Iris pigment epithelial cell (primary cell): ENCODE data around the gene SPTB.

Experiments used
- DNase-seq: peaks from one replicate; pipeline ENCODE4 v3.0.0-alpha.2; 2011; ENCODE audit warnings: low read depth

SPTB gene

DNA sequence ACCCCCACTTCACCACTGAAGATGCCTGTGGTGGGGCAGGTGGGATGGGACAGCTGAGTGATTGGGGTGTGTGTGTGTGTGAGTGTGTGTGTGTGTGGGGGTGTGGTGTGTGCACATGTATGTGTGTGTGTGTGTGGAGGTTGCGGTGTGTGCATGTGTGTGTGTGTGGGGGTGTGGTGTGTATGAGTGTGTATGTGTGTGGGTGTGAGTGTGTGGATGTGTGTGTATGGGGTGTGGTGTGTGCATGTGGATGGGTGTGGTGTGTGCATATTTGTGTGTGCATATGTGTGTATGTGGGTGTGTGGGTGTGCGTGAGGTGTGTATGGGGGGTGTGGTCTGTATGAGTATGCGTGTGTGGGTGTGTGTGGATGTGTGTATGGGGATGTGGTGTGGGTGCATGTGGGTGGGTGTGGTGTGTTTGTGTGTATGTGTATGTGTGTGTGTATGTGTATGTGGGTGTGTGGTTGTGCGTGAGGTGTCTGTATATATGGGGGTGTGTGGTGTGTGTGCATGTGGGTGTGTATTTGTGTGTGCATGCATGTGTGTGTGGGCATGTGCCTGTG is 113.9 kb downstream of the SPTB start:
- no peak for DNase-seq

DNA sequence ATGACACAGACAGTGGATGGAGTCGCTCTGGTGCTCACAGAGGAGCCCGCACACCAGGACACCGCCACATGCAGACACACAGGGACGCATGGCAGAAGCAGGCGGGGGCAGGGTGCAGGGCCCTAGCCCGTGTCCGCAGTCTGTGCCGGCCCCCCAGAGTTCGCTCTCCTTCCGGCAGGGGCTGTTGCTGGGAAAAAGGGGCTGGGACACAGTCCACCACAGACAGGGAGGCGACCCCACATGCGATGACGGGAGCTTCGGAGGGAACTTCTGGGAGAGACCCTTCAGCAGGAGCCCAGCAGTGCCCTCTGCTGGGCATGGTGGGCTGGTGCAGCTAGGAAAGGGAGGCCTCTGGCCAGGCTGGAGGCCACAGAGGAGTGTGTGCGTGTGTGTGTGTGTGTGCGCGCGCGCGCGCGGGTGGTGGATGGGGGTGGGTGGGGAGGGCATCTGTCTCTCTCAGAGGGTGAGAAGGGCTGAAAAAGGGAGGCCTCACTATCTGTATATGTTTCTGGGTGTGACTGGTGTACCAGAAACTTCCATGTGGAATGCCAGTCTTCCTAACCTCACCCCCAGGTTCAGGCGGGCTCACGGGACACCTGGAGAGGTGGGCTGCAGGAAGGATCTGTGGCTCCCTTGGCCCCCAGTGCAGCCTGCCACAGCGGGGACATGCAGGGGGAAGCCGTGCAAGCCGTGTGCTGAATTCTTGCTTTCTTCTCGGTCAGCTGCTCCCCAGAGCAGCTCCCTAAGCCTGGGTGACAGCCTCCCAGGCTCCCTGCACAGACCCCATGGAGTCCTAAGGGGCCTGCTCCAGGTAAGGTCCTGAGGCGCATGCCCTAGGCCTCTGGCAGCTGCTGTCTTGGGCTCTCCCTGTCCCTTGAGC is 114.8 kb downstream of the SPTB start:
- DNase-seq = peak; percentile 61

DNA sequence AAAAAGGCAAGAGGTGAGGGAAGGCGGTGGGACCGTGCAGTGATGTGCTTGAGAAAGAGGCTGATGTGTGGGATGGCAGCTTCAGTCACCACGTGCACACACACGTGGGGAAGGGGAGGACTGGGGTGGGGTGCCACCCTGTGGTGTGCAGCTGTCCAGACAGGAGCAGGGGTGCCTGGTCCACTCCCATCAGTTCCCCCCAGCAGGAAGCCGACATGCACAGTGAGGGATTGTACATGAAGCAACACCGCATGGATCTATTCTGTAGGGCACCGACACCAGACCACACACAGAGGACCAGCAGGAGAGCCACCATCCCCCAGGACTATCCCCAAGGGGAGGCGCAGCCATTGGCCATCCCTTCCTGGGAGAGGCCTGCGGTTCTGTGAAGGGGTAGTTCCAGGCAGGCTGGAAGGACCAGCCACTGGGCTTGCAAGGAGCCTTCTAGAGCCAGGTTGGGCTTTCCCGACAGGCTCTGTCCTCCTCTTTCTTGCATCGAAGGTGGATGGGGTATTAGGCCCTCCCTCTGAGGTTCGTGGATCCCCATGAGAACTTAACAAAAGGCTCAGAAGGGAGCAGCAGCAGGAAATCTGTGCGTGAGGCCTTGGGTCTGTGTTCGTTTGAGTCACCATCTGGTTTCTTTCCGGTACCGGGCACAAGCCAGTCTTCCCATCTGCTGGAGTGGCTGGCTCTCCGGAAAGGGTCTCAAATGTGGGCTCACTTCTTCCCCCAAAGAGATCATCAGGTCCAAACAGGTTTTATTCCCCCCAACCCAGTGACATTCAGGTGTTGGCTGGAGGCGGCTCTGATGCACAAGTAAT is 115.7 kb downstream of the SPTB start:
- peak; percentile 26 for DNase-seq

DNA sequence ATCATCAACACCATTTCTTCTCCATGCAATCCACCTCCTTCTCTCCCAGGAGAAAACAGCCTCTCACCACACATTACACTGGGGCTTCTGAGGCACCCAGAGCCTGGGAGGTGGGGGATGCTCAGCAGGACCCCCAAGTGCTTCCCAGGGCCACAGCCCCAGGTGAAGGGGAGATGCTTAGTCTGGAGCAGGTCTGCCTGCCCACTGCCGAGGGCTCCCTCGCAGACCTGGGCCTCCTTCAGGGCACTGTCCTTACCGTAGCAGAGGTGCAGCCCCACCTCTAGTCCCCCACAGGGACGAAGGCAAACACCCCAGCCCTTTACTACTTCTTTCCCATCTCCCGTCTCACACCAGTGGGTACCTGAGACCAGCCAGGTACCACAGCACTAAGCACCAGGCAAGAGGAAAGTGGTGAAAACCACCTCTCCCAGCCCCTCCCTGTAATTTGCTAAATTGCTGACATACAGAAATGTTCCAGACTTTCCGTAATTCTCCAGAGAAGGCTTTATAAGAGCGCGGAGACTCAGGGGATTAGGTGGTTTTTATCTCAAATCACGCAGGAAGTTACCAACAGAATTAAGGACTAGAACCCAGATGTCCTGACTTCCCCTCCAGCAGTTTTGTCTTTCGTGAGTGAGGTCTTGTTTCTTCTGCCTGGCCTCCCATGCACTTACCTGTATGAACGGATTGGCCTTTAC is 116.5 kb downstream of the SPTB start:
- no peak for DNase-seq

GRCh38 chr14:64762044-64763034 is 117.4 kb downstream of the SPTB start:
- peak; percentile 87 for DNase-seq

DNA sequence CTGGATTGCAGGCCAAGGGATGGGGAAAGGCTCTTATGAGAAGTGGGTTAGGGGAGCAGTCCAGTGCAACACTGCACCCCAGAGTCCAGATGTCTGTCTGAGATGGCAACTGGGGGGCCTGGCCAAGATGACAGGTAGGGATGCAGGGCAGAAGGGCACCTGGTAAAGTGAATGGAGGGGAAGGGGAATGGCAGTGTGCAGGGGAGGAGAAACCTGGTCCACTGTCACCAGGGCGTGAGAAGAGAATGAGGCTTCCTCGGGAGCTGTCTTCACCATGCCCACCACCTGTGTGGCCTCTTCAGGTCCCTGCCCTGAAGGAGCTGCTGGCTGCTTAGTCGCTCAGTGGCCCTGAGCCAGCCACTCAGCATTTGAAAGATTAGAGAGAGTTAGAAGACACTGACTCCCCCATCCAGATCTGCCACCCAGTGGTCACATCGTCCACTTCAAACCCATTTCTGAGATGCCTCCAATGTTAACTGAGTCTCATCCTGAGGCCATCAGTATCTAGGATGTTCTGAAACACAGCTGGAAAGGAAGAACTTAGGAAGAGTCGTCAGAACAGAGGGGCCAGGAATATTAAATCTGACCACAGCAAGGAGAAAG is 118.2 kb downstream of the SPTB start:
- peak; percentile 12 for DNase-seq

- DNase-seq = no peak
Observed at GRCh38 chr14:64760916-64761315, 118.8 kb downstream of the SPTB start.

DNA sequence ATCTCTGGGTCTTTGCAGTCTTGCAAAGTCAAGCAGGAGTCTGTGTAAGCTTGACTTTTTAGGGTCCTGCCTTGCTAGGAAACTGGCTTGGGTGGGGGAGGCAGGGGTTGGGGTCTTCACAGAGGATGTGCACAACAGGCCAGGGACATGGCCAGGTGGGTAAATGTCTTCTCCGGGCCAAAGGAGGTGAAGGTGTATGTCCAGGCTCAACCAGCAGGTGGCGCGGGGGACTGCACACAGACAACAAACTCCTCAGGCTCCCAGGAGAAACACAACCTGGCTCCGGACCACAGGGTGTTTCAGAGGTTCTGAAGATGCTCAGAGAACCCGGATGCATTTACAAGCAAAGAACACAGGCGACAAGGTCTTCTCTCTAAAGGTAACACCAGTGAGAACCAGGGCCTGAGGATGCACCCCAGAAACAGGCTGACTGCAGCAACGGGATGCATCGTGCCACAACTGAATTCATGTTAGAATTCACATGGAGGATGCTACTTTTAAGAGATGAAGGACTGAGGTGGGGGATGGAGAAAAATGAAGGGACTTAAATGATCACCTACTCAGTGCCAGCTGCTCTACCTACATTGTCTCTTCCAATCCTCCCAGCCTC is 119.5 kb downstream of the SPTB start:
- DNase-seq = peak; percentile 47

DNA sequence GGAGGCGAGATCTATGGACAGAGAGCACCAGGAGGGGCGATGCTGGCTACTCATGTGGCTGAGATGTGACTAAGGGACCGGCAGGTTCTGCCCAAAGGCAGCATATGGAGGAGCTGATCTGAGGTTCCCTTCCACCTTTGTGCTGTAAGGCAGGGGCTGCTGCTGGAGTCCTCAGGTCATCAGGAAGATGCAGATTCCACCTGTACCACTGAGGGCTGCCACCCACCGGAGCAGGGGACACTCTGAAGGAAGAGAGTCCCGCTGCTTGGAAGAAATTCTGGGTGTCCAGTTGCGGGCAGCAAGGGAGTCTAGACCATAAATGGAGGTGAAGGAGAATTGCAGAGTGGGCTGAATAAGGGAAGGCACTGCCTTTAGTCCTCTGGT is 120.2 kb downstream of the SPTB start:
- no peak for DNase-seq

GRCh38 chr14:64758691-64759554 is 120.8 kb downstream of the SPTB start:
- peak; percentile 97 for DNase-seq

DNA sequence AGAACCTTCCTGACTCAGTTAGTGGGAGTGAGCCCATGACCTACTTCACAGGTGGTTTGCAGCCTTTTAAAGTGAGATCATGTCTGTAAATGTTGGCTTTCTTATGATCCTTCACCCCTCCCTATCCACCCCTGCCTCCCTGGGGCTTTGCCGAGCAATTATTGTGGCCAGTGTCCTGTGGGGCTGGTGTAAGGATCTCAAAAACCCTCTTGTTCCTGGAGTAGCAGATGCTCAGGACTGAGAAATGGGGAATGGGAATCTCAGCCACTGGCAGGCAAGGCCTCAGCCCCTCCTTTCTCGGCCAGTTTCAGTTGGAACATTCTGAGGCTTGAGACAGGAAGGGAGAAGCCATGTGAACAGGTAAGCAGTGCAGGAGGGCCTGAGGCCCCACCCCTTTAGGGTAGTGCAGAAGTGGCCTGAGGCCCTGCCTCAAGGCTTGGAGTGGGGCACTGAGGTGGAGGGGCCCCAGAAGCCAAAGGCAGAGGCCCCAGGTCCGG is 121.6 kb downstream of the SPTB start:
- DNase-seq = peak; percentile 55

DNA sequence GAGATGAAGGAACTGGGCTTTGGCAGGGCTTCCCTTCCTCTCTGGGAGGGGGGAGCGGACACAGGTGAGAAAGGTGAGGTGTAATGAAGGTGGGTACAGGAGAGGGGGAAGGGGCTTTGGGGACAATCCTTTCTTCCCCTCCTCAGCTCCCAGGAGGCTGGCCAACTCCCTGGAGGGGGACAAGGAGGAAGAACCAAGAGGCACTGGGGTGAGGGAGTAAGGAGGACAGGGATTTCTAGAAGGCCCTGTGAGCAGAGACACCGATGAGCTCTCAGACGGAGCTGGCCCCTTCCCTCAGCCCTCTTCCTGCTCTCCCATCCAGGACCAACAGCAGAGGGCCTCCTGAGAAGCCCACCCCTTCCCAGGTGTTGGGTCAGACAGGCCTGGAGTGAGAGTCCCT is 122.1 kb downstream of the SPTB start:
- DNase-seq = no peak

GRCh38 chr14:64756712-64757111 is 123.0 kb downstream of the SPTB start:
- no peak for DNase-seq

GRCh38 chr14:64755781-64756221 is 123.9 kb downstream of the SPTB start:
- DNase-seq = peak; percentile 12

DNA sequence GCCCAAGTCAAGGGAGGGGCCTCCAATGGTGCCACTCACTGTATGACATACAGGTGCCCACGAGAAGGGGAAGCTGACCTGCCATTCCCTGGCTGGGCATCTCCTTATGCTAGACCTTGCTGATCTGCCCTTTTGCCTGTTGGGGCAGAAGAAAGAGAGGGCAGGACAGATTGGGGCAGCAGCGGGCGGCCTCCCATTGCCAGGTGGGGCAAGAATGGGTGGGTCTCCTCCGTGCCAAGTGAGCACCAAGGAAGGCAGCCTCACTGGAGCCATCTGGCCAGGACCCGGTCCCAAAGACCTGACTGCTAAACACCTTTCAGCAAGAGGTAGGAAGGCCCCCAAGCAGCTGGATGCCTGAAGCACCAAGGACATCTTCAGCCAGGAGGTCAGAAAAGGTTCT is 125.0 kb downstream of the SPTB start:
- no peak for DNase-seq

GRCh38 chr14:64753999-64754398 is 125.7 kb downstream of the SPTB start:
- DNase-seq = no peak

DNA sequence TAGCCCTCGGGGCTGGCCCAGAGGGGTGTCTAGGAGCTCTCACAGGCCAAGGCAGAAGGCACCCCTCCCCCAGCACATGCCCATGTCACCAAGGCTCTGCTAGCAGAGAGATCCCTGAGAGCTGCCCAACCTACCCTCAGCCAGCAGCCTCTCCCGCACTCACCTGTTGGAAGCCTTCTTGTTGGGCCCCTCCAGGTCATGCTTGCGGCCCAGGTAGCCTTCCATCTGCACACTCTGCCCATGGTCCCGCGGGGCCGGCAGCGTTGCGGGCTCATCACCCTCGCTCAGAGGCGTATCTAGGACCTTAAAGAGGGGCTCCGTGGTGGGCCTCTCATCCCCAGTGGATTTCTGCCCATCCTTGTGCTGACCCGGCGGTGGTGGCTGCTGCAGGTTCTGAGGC is 126.3 kb downstream of the SPTB start:
- no peak for DNase-seq

DNA sequence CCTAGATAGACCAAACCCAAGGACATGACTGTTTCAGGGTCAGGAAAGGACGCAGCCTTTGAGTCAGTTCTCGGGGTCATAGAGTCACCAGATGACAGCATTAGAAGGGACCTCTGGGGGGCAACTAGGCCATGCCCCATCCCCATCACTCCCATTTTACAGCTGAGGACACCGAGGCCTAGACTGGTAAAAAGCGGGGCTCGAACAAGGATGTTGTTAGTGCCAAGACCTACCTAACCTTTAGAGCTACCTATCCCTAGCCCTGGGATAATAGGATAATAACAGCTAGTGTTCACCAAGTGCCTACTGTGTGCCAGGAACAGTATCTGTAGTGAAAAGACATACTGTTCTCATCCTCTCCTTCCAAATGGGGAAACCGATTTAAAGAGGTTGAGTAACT is 126.8 kb downstream of the SPTB start:
- DNase-seq = no peak
